A549 (cell line): ENCODE measurements around the gene SKOR1.

Experiments used
- CBX2 ChIP-seq: fragments of 200-600 bp; sonication (generic); IDR thresholded peaks from 2 replicates; pipeline ENCODE4 v1.6.1; 2016; ENCODE audit warnings: low read depth, mild to moderate bottlenecking, borderline replicate concordance
- CTCF ChIP-seq: fragments of >200 bp; sonication (Bioruptor Twin); formaldehyde crosslinking; IDR thresholded peaks from 3 replicates; pipeline ENCODE4 v1.5.1; 2016
- EHMT2 ChIP-seq: fragments of 200-600 bp; sonication (generic); IDR thresholded peaks from 2 replicates; pipeline ENCODE4 v1.6.1; 2016; ENCODE audit warnings: antibody characterized with exemption, low read depth, mild to moderate bottlenecking, moderate library complexity
- EP300 ChIP-seq, 2 experiments: fragments of >200 bp; sonication (Bioruptor Twin); formaldehyde crosslinking; IDR thresholded peaks; 2 replicates in 1 of 2; 3 replicates in 1 of 2; pipeline ENCODE4 v1.6.1; 2016 to 2017
- ESRRA ChIP-seq: fragments of 150-350 bp; IDR thresholded peaks from 2 replicates; pipeline ENCODE4 v1.6.1; 2014; ENCODE audit warnings: mild to moderate bottlenecking, low read length, borderline replicate concordance
- HDAC2 ChIP-seq: fragments of 200-600 bp; sonication (generic); IDR thresholded peaks from 2 replicates; pipeline ENCODE4 v1.6.1; 2016
- HES2 ChIP-seq: fragments of >200 bp; sonication (Bioruptor Twin); formaldehyde crosslinking; IDR thresholded peaks from 2 replicates; pipeline ENCODE4 v1.6.1; 2016
- MAFK ChIP-seq: fragments of 450-650 bp; IDR thresholded peaks from 2 replicates; pipeline ENCODE4 v1.6.1; 2014; ENCODE audit not compliant: partially characterized antibody
- MYC ChIP-seq: IDR thresholded peaks from 2 replicates; pipeline ENCODE4 v1.6.1; 2012; ENCODE audit warnings: mild to moderate bottlenecking, inconsistent platforms, low read length, improper control_type of control experiment, borderline replicate concordance
- POLR2A ChIP-seq: IDR thresholded peaks from 2 replicates; pipeline ENCODE4 v1.6.1; 2012; ENCODE audit warnings: mild to moderate bottlenecking, low read length
- RFX5 ChIP-seq: fragments of 450-650 bp; IDR thresholded peaks from 2 replicates; pipeline ENCODE4 v1.7.1; 2014; ENCODE audit warnings: antibody characterized with exemption, mild to moderate bottlenecking, moderate library complexity
- SREBF2 ChIP-seq: fragments of 450-650 bp; IDR thresholded peaks from 2 replicates; pipeline ENCODE4 v1.6.1; 2014; ENCODE audit warnings: mild to moderate bottlenecking, moderate library complexity
- ZFP36 ChIP-seq: fragments of 450-650 bp; IDR thresholded peaks from 2 replicates; pipeline ENCODE4 v1.6.1; 2014; ENCODE audit warnings: borderline replicate concordance; ENCODE audit not compliant: partially characterized antibody
- TF ChIP-seq, protein P1 (sequence below): fragments of >200 bp; sonication (Bioruptor Twin); formaldehyde crosslinking; IDR thresholded peaks from 3 replicates; pipeline ENCODE4 v1.6.1; 2016

DNA sequence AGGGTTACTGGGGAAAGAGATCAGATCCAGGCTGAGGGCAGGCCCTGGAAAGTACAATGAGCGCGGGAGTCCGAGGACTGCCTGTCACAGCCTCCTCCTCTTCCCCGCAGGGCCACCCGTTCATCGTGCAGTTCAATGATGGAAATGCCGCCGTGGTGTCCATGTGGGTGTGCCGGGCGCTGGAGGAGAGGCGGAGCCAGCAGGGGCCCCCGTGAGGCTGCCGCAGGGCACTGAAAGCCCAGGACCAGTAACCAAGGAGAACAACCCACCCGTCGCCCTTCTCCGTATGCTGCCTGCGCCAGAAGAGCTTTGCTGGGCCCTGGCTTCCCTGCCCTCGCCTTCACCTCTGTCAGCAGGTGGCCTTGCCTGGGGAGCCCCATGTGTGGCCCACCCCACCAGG is 18.8 kb upstream of the SKOR1 start:
- TF ChIP-seq, protein P1, sequence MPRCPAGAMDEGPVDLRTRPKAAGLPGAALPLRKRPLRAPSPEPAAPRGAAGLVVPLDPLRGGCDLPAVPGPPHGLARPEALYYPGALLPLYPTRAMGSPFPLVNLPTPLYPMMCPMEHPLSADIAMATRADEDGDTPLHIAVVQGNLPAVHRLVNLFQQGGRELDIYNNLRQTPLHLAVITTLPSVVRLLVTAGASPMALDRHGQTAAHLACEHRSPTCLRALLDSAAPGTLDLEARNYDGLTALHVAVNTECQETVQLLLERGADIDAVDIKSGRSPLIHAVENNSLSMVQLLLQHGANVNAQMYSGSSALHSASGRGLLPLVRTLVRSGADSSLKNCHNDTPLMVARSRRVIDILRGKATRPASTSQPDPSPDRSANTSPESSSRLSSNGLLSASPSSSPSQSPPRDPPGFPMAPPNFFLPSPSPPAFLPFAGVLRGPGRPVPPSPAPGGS, result no peak
- TF ChIP-seq CBX2 (no peak), POLR2A (no peak), ESRRA (no peak), CTCF (no peak), ZFP36 (no peak), SREBF2 (no peak), MAFK (no peak), HDAC2 (no peak), EHMT2 (no peak), EP300 (IDR thresholded peaks at IDR 0.05) (no peak), MYC (no peak), HES2 (no peak), RFX5 (no peak)
